ENCODE data around the gene HEBP1. TPM values are rescaled to one million over a fixed set of nuclear protein-coding genes. Genes with fewer than 3 reads are reported as not detected.

The HEBP1 gene
- total RNA-seq, 1 donor from 2014 or later, result 28.9 TPM

DNA sequence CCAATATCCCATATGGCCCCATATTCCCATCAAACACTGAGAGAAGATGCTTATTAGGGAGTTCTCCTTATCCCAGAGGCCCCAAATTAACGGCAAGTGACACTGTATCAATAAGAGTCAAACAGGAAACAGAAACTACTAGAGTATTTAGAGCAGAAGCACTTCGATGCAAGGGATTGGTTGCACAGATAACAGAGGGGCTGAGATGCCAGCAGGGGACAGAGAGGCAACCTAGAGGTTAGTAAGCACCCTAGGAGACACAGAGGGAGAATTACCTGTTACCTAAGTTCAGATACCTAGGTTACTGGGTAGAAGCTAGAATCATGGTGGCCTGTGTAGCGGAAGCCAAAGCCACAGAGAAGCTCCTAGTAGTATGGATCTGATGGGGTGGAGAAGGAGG lies 2.9 kb downstream of the HEBP1 start:
- Histone ChIP-seq H3K4me3 (ENCODE audit: insufficient read depth, low read depth, low read length) (no peak overlapping the region), H3K27me3 (ENCODE audit: insufficient read depth, low read length) (no peaks in the 10 kb centered on the region), H3K4me1 (ENCODE audit: insufficient read depth, low read length) (peaks cover 20% of the 10 kb centered on the region), H3K9ac (ENCODE audit: low read length) (no peak overlapping the region), H3K9me3 (ENCODE audit: insufficient read depth, low read depth, low read length) (no peaks in the 10 kb centered on the region), H3K79me2 (ENCODE audit: insufficient read depth, low read length) (peaks cover 24% of the 10 kb centered on the region), H4K20me1 (ENCODE audit: insufficient read depth, low read length) (peaks cover 5% of the 10 kb centered on the region), H3K27ac (ENCODE audit: low read depth, low read length) (no peak overlapping the region), H3K36me3 (ENCODE audit: insufficient read depth, low read length) (no peaks in the 10 kb centered on the region), H3K4me2 (ENCODE audit: low read length) (no peak overlapping the region), H2AFZ (ENCODE audit: low read depth, low read length) (no peak overlapping the region)
- peaks cover 16% of the 10 kb centered on the region for H3K4me1 Mint-ChIP-seq (ENCODE audit: low read depth, unreplicated experiment)
- no peak overlapping the region for H3K4me3 Mint-ChIP-seq (ENCODE audit: unreplicated experiment)
- no peak overlapping the region for H3K27ac Mint-ChIP-seq (ENCODE audit: unreplicated experiment)
- H3K9me3 Mint-ChIP-seq (ENCODE audit: unreplicated experiment), result no peaks in the 10 kb centered on the region
- no peaks in the 10 kb centered on the region for H3K27me3 Mint-ChIP-seq (ENCODE audit: low read depth, unreplicated experiment)
- FAIRE-seq, result no peak
- TF ChIP-seq EZH2 (IDR thresholded peaks at IDR 0.05; ENCODE audit: insufficient read depth, low read length) (no peak), CTCF (IDR thresholded peaks at IDR 0.05; ENCODE audit: insufficient read depth, low read depth, low read length) (no peak)
- DNase-seq (ENCODE audit: low read depth), result no peak
- H3K36me3 Mint-ChIP-seq (ENCODE audit: low read depth, unreplicated experiment), result no peaks in the 10 kb centered on the region

- no peak overlapping the region for H3K9ac ChIP-seq (ENCODE audit: low read length)
- peaks cover 5% of the 10 kb centered on the region for H4K20me1 ChIP-seq (ENCODE audit: insufficient read depth, low read length)
- peaks cover 16% of the 10 kb centered on the region for H3K4me1 ChIP-seq (ENCODE audit: insufficient read depth, low read length)
- Mint-ChIP-seq H3K9me3 (ENCODE audit: unreplicated experiment) (no peaks in the 10 kb centered on the region), H3K27ac (ENCODE audit: unreplicated experiment) (no peak overlapping the region), H3K27me3 (ENCODE audit: low read depth, unreplicated experiment) (no peaks in the 10 kb centered on the region), H3K4me3 (ENCODE audit: unreplicated experiment) (no peak overlapping the region), H3K4me1 (ENCODE audit: low read depth, unreplicated experiment) (peaks cover 20% of the 10 kb centered on the region), H3K36me3 (ENCODE audit: low read depth, unreplicated experiment) (no peaks in the 10 kb centered on the region)
- H3K4me3 ChIP-seq (ENCODE audit: insufficient read depth, low read depth, low read length), result no peak overlapping the region
- no peak overlapping the region for H3K27ac ChIP-seq (ENCODE audit: low read depth, low read length)
- TF ChIP-seq EZH2 (IDR thresholded peaks at IDR 0.05; ENCODE audit: insufficient read depth, low read length) (no peak), CTCF (IDR thresholded peaks at IDR 0.05; ENCODE audit: insufficient read depth, low read depth, low read length) (no peak)
- DNase-seq (ENCODE audit: low read depth), result no peak
- no peak for FAIRE-seq
- H3K9me3 ChIP-seq (ENCODE audit: insufficient read depth, low read depth, low read length), result no peaks in the 10 kb centered on the region
- H3K36me3 ChIP-seq (ENCODE audit: insufficient read depth, low read length), result no peaks in the 10 kb centered on the region
- H2AFZ ChIP-seq (ENCODE audit: low read depth, low read length), result no peak overlapping the region
- no peaks in the 10 kb centered on the region for H3K27me3 ChIP-seq (ENCODE audit: insufficient read depth, low read length)
- H3K4me2 ChIP-seq (ENCODE audit: low read length), result no peak overlapping the region
- peaks cover 21% of the 10 kb centered on the region for H3K79me2 ChIP-seq (ENCODE audit: insufficient read depth, low read length)
Observed at GRCh38 chr12:12996209-12996608, 3.9 kb downstream of the HEBP1 start.

GRCh38 chr12:12995088-12995487 lies 5.0 kb downstream of the HEBP1 start:
- Histone ChIP-seq H4K20me1 (ENCODE audit: insufficient read depth, low read length) (peaks cover 5% of the 10 kb centered on the region), H3K9me3 (ENCODE audit: insufficient read depth, low read depth, low read length) (no peaks in the 10 kb centered on the region), H3K4me1 (ENCODE audit: insufficient read depth, low read length) (peaks cover 11% of the 10 kb centered on the region), H3K36me3 (ENCODE audit: insufficient read depth, low read length) (no peaks in the 10 kb centered on the region), H3K79me2 (ENCODE audit: insufficient read depth, low read length) (peaks cover 21% of the 10 kb centered on the region), H3K27me3 (ENCODE audit: insufficient read depth, low read length) (no peaks in the 10 kb centered on the region), H3K27ac (ENCODE audit: low read depth, low read length) (no peak overlapping the region), H3K4me3 (ENCODE audit: insufficient read depth, low read depth, low read length) (no peak overlapping the region), H2AFZ (ENCODE audit: low read depth, low read length) (no peak overlapping the region), H3K4me2 (ENCODE audit: low read length) (no peak overlapping the region), H3K9ac (ENCODE audit: low read length) (no peak overlapping the region)
- no peak for DNase-seq (ENCODE audit: low read depth)
- TF ChIP-seq EZH2 (IDR thresholded peaks at IDR 0.05; ENCODE audit: insufficient read depth, low read length) (no peak), CTCF (IDR thresholded peaks at IDR 0.05; ENCODE audit: insufficient read depth, low read depth, low read length) (no peak)
- no peaks in the 10 kb centered on the region for H3K9me3 Mint-ChIP-seq (ENCODE audit: unreplicated experiment)
- peaks cover 23% of the 10 kb centered on the region for H3K4me1 Mint-ChIP-seq (ENCODE audit: low read depth, unreplicated experiment)
- no peaks in the 10 kb centered on the region for H3K27me3 Mint-ChIP-seq (ENCODE audit: low read depth, unreplicated experiment)
- no peaks in the 10 kb centered on the region for H3K36me3 Mint-ChIP-seq (ENCODE audit: low read depth, unreplicated experiment)
- no peak overlapping the region for H3K4me3 Mint-ChIP-seq (ENCODE audit: unreplicated experiment)
- no peak for FAIRE-seq
- no peak overlapping the region for H3K27ac Mint-ChIP-seq (ENCODE audit: unreplicated experiment)

All from astrocyte (in vitro differentiated cells and primary cell).